K562 (cell line): ENCODE measurements around the gene OSBPL1A. TPM values are rescaled to one million over a fixed set of nuclear protein-coding genes. Genes with fewer than 3 reads are reported as not detected.

ENCODE experiments used
- ATAC-seq: fragments of 200-7000 bp; cut with Tn5 transposase; 3 replicates; pipeline ENCODE4 v1.9.1; 2020; ENCODE audit warnings: moderate library complexity
- BruUV-seq: library from RNA; stranded (reverse); fragments of 400-500 nt; replicated peaks from 2 replicates; lab custom pipeline; 2021; lab: Mats Ljungman, UMichigan
- CTCF ChIA-PET: fragments of 300-600 bp; formaldehyde crosslinking; extraction: SDS; loops from one replicate; lab custom pipeline; 2021; ENCODE audit warnings: low intra/inter-chr PET ratio; lab: Yijun Ruan, JAX
- POLR2A ChIA-PET: fragments of 300-600, 350-650 bp; sonication (Branson Sonifier 250); formaldehyde crosslinking; extraction: SDS; loops from one replicate; lab custom pipeline; 2021; ENCODE audit warnings: antibody characterized with exemption, inconsistent platforms; lab: Yijun Ruan, JAX
- DNase-seq, 4 experiments: peaks; one replicate each; pipeline versions ENCODE4 v3.0.0 to v3.0.0-alpha.2; 2011 to 2018; ENCODE audit warnings: low spot score in 3 of 4, mixed read lengths in 3 of 4; ENCODE audit errors: extremely low read depth in 1 of 4
- FAIRE-seq: peaks from 2 replicates; lab custom pipeline; 2011; peaks lifted over from hg19 to GRCh38; lab: Jason Lieb, UNC
- H2AFZ ChIP-seq: 2 replicates; pipeline ENCODE4 v1.6.0; 2011; ENCODE audit warnings: low read depth, low read length, control low read depth, inconsistent platforms
- H3K27ac ChIP-seq: fragments of 200-600 bp; 3 replicates; pipeline ENCODE4 v1.8.0; 2011; ENCODE audit warnings: low read depth, mild to moderate bottlenecking, control low read depth, inconsistent platforms, low read length, moderate library complexity, mixed read lengths; ENCODE audit errors: extremely low read depth
- H3K27me3 ChIP-seq, 2 experiments: fragments of 300-600 bp in 1 of 2; 2 replicates in 1 of 2; 3 replicates in 1 of 2; pipeline versions ENCODE4 v1.6.0 to v1.8.0; 2011; ENCODE audit warnings: inconsistent platforms in 2 of 2, low read length in 2 of 2, mild to moderate bottlenecking in 1 of 2, mixed read lengths in 1 of 2, moderate library complexity in 1 of 2; ENCODE audit not compliant: control insufficient read depth in 2 of 2, insufficient read depth in 2 of 2
- H3K36me3 ChIP-seq: fragments of 300-600 bp; 3 replicates; pipeline ENCODE4 v1.8.0; 2011; ENCODE audit warnings: mild to moderate bottlenecking, low read length, inconsistent platforms; ENCODE audit not compliant: control insufficient read depth, insufficient read depth
- H3K4me1 ChIP-seq, 2 experiments: fragments of 200-600 bp in 1 of 2; replicated peaks in 1 of 2; 2 replicates in 1 of 2; 3 replicates in 1 of 2; pipeline versions ENCODE4 v1.5.1 to v1.8.0; 2011; ENCODE audit warnings: inconsistent platforms in 2 of 2, low read length in 2 of 2, mild to moderate bottlenecking in 1 of 2, mixed read lengths in 1 of 2, moderate library complexity in 1 of 2; ENCODE audit not compliant: control insufficient read depth in 2 of 2, insufficient read depth in 2 of 2
- H3K4me2 ChIP-seq: 2 replicates; pipeline ENCODE4 v1.6.1; 2011; ENCODE audit warnings: low read length, control low read depth, inconsistent platforms, mixed read lengths; ENCODE audit not compliant: insufficient read depth
- H3K4me3 ChIP-seq: fragments of 200-600 bp; sonication (generic), shearing (Covaris generic); 2 replicates; pipeline ENCODE4 v1.5.1; 2016; ENCODE audit warnings: control low read depth, inconsistent platforms
- H3K79me2 ChIP-seq: fragments of 200-600 bp; 3 replicates; pipeline ENCODE4 v1.8.0; 2011; ENCODE audit warnings: low read length, inconsistent platforms; ENCODE audit not compliant: control insufficient read depth, insufficient read depth
- H3K9ac ChIP-seq, 2 experiments: 2 replicates each; pipeline versions ENCODE4 v1.6.0 to v1.6.1; 2011; ENCODE audit warnings: low read depth in 2 of 2, low read length in 2 of 2, control low read depth in 1 of 2, inconsistent platforms in 1 of 2, mild to moderate bottlenecking in 1 of 2, mixed read lengths in 1 of 2; ENCODE audit not compliant: insufficient read depth in 1 of 2
- H3K9me1 ChIP-seq: one replicate; pipeline ENCODE4 v1.6.0; 2011; ENCODE audit warnings: inconsistent platforms, mild to moderate bottlenecking, low read length, moderate library complexity; ENCODE audit not compliant: control insufficient read depth, insufficient read depth
- H3K9me3 ChIP-seq: replicated peaks from 2 replicates; pipeline ENCODE4 v1.5.1; 2011; ENCODE audit warnings: low read depth, low read length, inconsistent platforms; ENCODE audit not compliant: control insufficient read depth, insufficient read depth
- H4K20me1 ChIP-seq: replicated peaks from 2 replicates; pipeline ENCODE4 v1.6.1; 2011; ENCODE audit warnings: low read length, inconsistent platforms, mixed read lengths; ENCODE audit not compliant: control insufficient read depth, insufficient read depth
- CREB5 ChIP-seq: fragments of 250-450 bp; sonication (Bioruptor Pico); IDR thresholded peaks from 2 replicates; pipeline ENCODE4 v1.5.0; 2020; ENCODE audit warnings: mild to moderate bottlenecking
- GABPB2 ChIP-seq: fragments of 250-450 bp; sonication (Bioruptor Pico); conservative IDR thresholded peaks from 2 replicates; pipeline ENCODE4 v1.5.1; 2021; ENCODE audit warnings: mild to moderate bottlenecking
- JUNB ChIP-seq: fragments of 450-650 bp; formaldehyde crosslinking; conservative IDR thresholded peaks from 2 replicates; pipeline ENCODE4 v1.4.0; 2020; ENCODE audit warnings: mild to moderate bottlenecking
- POLR2A ChIP-seq: fragments of 450-650 bp; conservative IDR thresholded peaks from 2 replicates; pipeline ENCODE4 v1.6.1; 2016
- SRSF7 ChIP-seq: fragments of 200-400 bp; formaldehyde crosslinking; optimal IDR thresholded peaks from 2 replicates; pipeline ENCODE3; 2017; ENCODE audit warnings: mild to moderate bottlenecking, low read depth, low read length
- SRSF9 ChIP-seq: fragments of 200-400 bp; formaldehyde crosslinking; IDR thresholded peaks from 2 replicates; pipeline ENCODE4 v1.6.1; 2017; ENCODE audit warnings: low read depth, low read length, borderline replicate concordance
- TARDBP ChIP-seq: fragments of 450-650 bp; IDR thresholded peaks from 2 replicates; pipeline ENCODE4 v1.6.1; 2016
- YBX1 ChIP-seq: fragments of 450-650 bp; IDR thresholded peaks from 2 replicates; pipeline ENCODE4 v1.7.1; 2016; ENCODE audit warnings: mild to moderate bottlenecking
- in situ Hi-C: fragments of 300-500 bp; cut with MboI; formaldehyde crosslinking; loops from 4 replicates; pipeline ENCODE4 v1.15.0; 2018; ENCODE audit warnings: inconsistent platforms, mixed read lengths
- intact Hi-C: fragments of 100-400 bp; cut with micrococcal nuclease; formaldehyde crosslinking; loops from 2 replicates; pipeline ENCODE4 v1.14.2; 2022
- polyA plus RNA-seq, 8 experiments: library from polyadenylated mRNA; depleted of rRNA in 4 of 8; stranded (reverse) in 5 of 8; unstranded in 3 of 8; fragments of >200 nt; fragmentation: Nextera tagmentation in 2 of 8; fragmentation: Illumina TruSeq in 1 of 8; extraction: Ambion mirVana in 2 of 8; extraction: Trizol in 1 of 8; gene quantifications; 2 replicates each; pipeline versions ENCODE4 v1.2.1 to v1.2.3, GENCODE V29; 2011 to 2014; ENCODE audit warnings: inconsistent platforms in 1 of 8, missing spikeins in 1 of 8
- total RNA-seq, 7 experiments: library from RNA; depleted of rRNA in 6 of 7; stranded (reverse); fragments of >200 nt in 6 of 7; fragmentation: Illumina TruSeq in 2 of 7; extraction: Trizol in 2 of 7; gene quantifications; 2 replicates each; pipeline versions ENCODE4 v1.2.1 to v1.2.3, GENCODE V29; 2011 to 2021; ENCODE audit warnings: low replicate concordance in 1 of 7
- TF ChIP-seq, protein P1 (sequence below), 3 experiments: IDR thresholded peaks in 2 of 3; conservative IDR thresholded peaks in 1 of 3; 2 replicates each; pipeline ENCODE4 v1.5.1; 2011 to 2012; ENCODE audit warnings: low read length in 3 of 3, mild to moderate bottlenecking in 3 of 3, control low read depth in 2 of 3, improper control_type of control experiment in 1 of 3, inconsistent platforms in 1 of 3, low read depth in 1 of 3, mixed read lengths in 1 of 3, moderate library complexity in 1 of 3; ENCODE audit not compliant: insufficient read depth in 2 of 3

OSBPL1A gene
- total and polyA plus RNA-seq, 9 of the 15 experiments (the other 6 are each of a cell fraction or from before 2014, with no cell fraction given): 0.40 to 0.49 TPM; not detected in 7

GRCh38 chr18:24326211-24326610, 71.4 kb downstream of the OSBPL1A start (continued):
- no peak for TF ChIP-seq SRSF9

- DNase-seq (no peak), ATAC-seq (no peak), FAIRE-seq (no peak)
- no peaks in the 10 kb centered on the region for H3K79me2 ChIP-seq
- H3K4me2 ChIP-seq: no peak overlapping the region
- H3K4me1 ChIP-seq: no peaks in the 10 kb centered on the region
- no peaks in the 10 kb centered on the region for H3K36me3 ChIP-seq
- TF ChIP-seq TARDBP (no peak), POLR2A (no peak), SRSF7 (no peak), CREB5 (CRISPR knock-in tag) (no peak), JUNB (no peak), YBX1 (no peak), GABPB2 (CRISPR knock-in tag) (no peak)
- TF ChIP-seq, protein P1, sequence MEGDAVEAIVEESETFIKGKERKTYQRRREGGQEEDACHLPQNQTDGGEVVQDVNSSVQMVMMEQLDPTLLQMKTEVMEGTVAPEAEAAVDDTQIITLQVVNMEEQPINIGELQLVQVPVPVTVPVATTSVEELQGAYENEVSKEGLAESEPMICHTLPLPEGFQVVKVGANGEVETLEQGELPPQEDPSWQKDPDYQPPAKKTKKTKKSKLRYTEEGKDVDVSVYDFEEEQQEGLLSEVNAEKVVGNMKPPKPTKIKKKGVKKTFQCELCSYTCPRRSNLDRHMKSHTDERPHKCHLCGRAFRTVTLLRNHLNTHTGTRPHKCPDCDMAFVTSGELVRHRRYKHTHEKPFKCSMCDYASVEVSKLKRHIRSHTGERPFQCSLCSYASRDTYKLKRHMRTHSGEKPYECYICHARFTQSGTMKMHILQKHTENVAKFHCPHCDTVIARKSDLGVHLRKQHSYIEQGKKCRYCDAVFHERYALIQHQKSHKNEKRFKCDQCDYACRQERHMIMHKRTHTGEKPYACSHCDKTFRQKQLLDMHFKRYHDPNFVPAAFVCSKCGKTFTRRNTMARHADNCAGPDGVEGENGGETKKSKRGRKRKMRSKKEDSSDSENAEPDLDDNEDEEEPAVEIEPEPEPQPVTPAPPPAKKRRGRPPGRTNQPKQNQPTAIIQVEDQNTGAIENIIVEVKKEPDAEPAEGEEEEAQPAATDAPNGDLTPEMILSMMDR (IDR thresholded peaks at IDR 0.05 in 2 of 3, conservative IDR thresholded peaks at IDR 0.05 in 1 of 3; ENCODE audit: insufficient read depth in 2 of 3, low read depth in 1 of 3, low read length in 3 of 3): no peak
- H3K9ac ChIP-seq: no peak overlapping the region
- H3K4me3 ChIP-seq: no peak overlapping the region
- H4K20me1 ChIP-seq: no peaks in the 10 kb centered on the region
- no peak overlapping the region for H2AFZ ChIP-seq
- no peak overlapping the region for H3K27ac ChIP-seq
- POLR2A ChIA-PET: no interaction called here
- intact Hi-C loops (no loop called here), in situ Hi-C loops (no loop called here)
- H3K9me1 ChIP-seq: no peaks in the 10 kb centered on the region
- no TSS peak for BruUV-seq
- no peaks in the 10 kb centered on the region for H3K27me3 ChIP-seq
- CTCF ChIA-PET: no interaction called here
- H3K9me3 ChIP-seq: no peaks in the 10 kb centered on the region
Measured at GRCh38 chr18:24322584-24323136, 75.0 kb downstream of the OSBPL1A start.
